SH-SY5Y (cell line): Measurements from ENCODE around the gene ARF1.

Experiments
- GATA2 ChIP-seq: IDR thresholded peaks from 2 replicates; pipeline ENCODE4 v1.6.1; 2011; ENCODE audit warnings: mild to moderate bottlenecking, low read depth, low read length
- GATA3 ChIP-seq: IDR thresholded peaks from 2 replicates; pipeline ENCODE4 v1.6.1; 2011; ENCODE audit warnings: low read depth, mild to moderate bottlenecking, low read length, moderate library complexity

Gene ARF1

GRCh38 chr1:228105270-228105995 lies 22.9 kb downstream of the ARF1 start:
- no peak for TF ChIP-seq GATA3
- no peak for TF ChIP-seq GATA2

- TF ChIP-seq GATA2 = no peak
- no peak for TF ChIP-seq GATA3
Observed at GRCh38 chr1:228105996-228106799, 23.7 kb downstream of the ARF1 start.

- no peak for TF ChIP-seq GATA2
- TF ChIP-seq GATA3 = no peak
Observed at GRCh38 chr1:228106800-228107054, 24.2 kb downstream of the ARF1 start.

GRCh38 chr1:228107636-228108035 lies 25.1 kb downstream of the ARF1 start:
- no peak for TF ChIP-seq GATA2
- no peak for TF ChIP-seq GATA3

GRCh38 chr1:228108055-228108690 lies 25.7 kb downstream of the ARF1 start:
- TF ChIP-seq GATA2 = no peak
- no peak for TF ChIP-seq GATA3

GRCh38 chr1:228108742-228109072 lies 26.2 kb downstream of the ARF1 start:
- no peak for TF ChIP-seq GATA2
- no peak for TF ChIP-seq GATA3

GRCh38 chr1:228109073-228109961 lies 26.8 kb downstream of the ARF1 start, which contains the start of gene MRPL55:
Gene MRPL55 (minus strand): TSS chr1:228109299. CDS start chr1:228108260, 1,039 bp downstream.
- TF ChIP-seq GATA2 = peak; percentile 18; the same call in 1 of the 2 replicates
- no peak for TF ChIP-seq GATA3

- TF ChIP-seq GATA2 = peak; percentile 69
- no peak for TF ChIP-seq GATA3
Observed at GRCh38 chr1:228109962-228110488, 27.5 kb downstream of the ARF1 start.

GRCh38 chr1:228110556-228110955 lies 28.0 kb downstream of the ARF1 start:
- TF ChIP-seq GATA3 = no peak
- no peak for TF ChIP-seq GATA2

- TF ChIP-seq GATA2 (no peak), GATA3 (no peak)
Observed at GRCh38 chr1:228112167-228112566, 29.7 kb downstream of the ARF1 start.

- TF ChIP-seq GATA3 = no peak
- TF ChIP-seq GATA2 = no peak
Observed at GRCh38 chr1:228112617-228113016, 30.1 kb downstream of the ARF1 start.

- TF ChIP-seq GATA3 (no peak), GATA2 (no peak)
Observed at GRCh38 chr1:228114827-228115226, 32.3 kb downstream of the ARF1 start.

- TF ChIP-seq GATA3 = no peak
- no peak for TF ChIP-seq GATA2
Observed at GRCh38 chr1:228117335-228117734, 34.8 kb downstream of the ARF1 start.
